ENCODE results near the gene C19orf85.

C19orf85 gene

GRCh38 chr19:55481794-55482155 is 17.2 kb upstream of the C19orf85 start:
- TF ChIP-seq YY1 (IDR thresholded peaks at IDR 0.05; ENCODE audit: low read depth) (no peak), NFIC (IDR thresholded peaks at IDR 0.05) (no peak), REST (IDR thresholded peaks at IDR 0.05; ENCODE audit: low read depth) (no peak), TEAD4 (IDR thresholded peaks at IDR 0.05) (no peak), TCF12 (IDR thresholded peaks at IDR 0.05; ENCODE audit: low read depth) (no peak), EP300 (IDR thresholded peaks at IDR 0.05; ENCODE audit: borderline replicate concordance) (no peak), CEBPB (IDR thresholded peaks at IDR 0.05) (no peak), RAD21 (IDR thresholded peaks at IDR 0.05; ENCODE audit: low read depth) (no peak), EGR1 (IDR thresholded peaks at IDR 0.05) (no peak), USF1 (IDR thresholded peaks at IDR 0.05) (no peak), ZBTB7A (IDR thresholded peaks at IDR 0.05; ENCODE audit: low read depth) (no peak), TAF1 (IDR thresholded peaks at IDR 0.05; ENCODE audit: low read depth) (no peak), MAX (IDR thresholded peaks at IDR 0.05) (no peak), CREB1 (IDR thresholded peaks at IDR 0.05; ENCODE audit: low read depth) (no peak), FOXM1 (IDR thresholded peaks at IDR 0.05; ENCODE audit: borderline replicate concordance, low read depth) (no peak)

GRCh38 chr19:55481148-55481793 is 16.7 kb upstream of the C19orf85 start:
- TF ChIP-seq FOXM1 (IDR thresholded peaks at IDR 0.05; ENCODE audit: borderline replicate concordance, low read depth), result no peak
- no peak for TF ChIP-seq EP300 (IDR thresholded peaks at IDR 0.05; ENCODE audit: borderline replicate concordance)
- TF ChIP-seq TAF1 (IDR thresholded peaks at IDR 0.05; ENCODE audit: low read depth), result no peak

- TF ChIP-seq ZBTB7A (IDR thresholded peaks at IDR 0.05; ENCODE audit: low read depth) (no peak), TEAD4 (IDR thresholded peaks at IDR 0.05) (no peak), USF1 (IDR thresholded peaks at IDR 0.05) (no peak), FOXM1 (IDR thresholded peaks at IDR 0.05; ENCODE audit: borderline replicate concordance, low read depth) (no peak), EGR1 (IDR thresholded peaks at IDR 0.05) (no peak), MAX (IDR thresholded peaks at IDR 0.05) (no peak), REST (IDR thresholded peaks at IDR 0.05; ENCODE audit: low read depth) (no peak), YY1 (IDR thresholded peaks at IDR 0.05; ENCODE audit: low read depth) (no peak), TAF1 (IDR thresholded peaks at IDR 0.05; ENCODE audit: low read depth) (no peak), CEBPB (IDR thresholded peaks at IDR 0.05) (no peak), EP300 (IDR thresholded peaks at IDR 0.05; ENCODE audit: borderline replicate concordance) (no peak), RAD21 (IDR thresholded peaks at IDR 0.05; ENCODE audit: low read depth) (no peak), CREB1 (IDR thresholded peaks at IDR 0.05; ENCODE audit: low read depth) (no peak), TCF12 (IDR thresholded peaks at IDR 0.05; ENCODE audit: low read depth) (no peak), NFIC (IDR thresholded peaks at IDR 0.05) (no peak)
Measured at GRCh38 chr19:55479451-55480230, 15.1 kb upstream of the C19orf85 start.

- TF ChIP-seq USF1 (IDR thresholded peaks at IDR 0.05) (no peak), TAF1 (IDR thresholded peaks at IDR 0.05; ENCODE audit: low read depth) (no peak), CREB1 (IDR thresholded peaks at IDR 0.05; ENCODE audit: low read depth) (no peak), EGR1 (IDR thresholded peaks at IDR 0.05) (no peak), YY1 (IDR thresholded peaks at IDR 0.05; ENCODE audit: low read depth) (no peak), RAD21 (IDR thresholded peaks at IDR 0.05; ENCODE audit: low read depth) (no peak), MAX (IDR thresholded peaks at IDR 0.05) (no peak), TCF12 (IDR thresholded peaks at IDR 0.05; ENCODE audit: low read depth) (no peak), FOXM1 (IDR thresholded peaks at IDR 0.05; ENCODE audit: borderline replicate concordance, low read depth) (no peak), CEBPB (IDR thresholded peaks at IDR 0.05) (no peak), NFIC (IDR thresholded peaks at IDR 0.05) (no peak), REST (IDR thresholded peaks at IDR 0.05; ENCODE audit: low read depth) (no peak), ZBTB7A (IDR thresholded peaks at IDR 0.05; ENCODE audit: low read depth) (no peak), EP300 (IDR thresholded peaks at IDR 0.05; ENCODE audit: borderline replicate concordance) (no peak), TEAD4 (IDR thresholded peaks at IDR 0.05) (no peak)
Measured at GRCh38 chr19:55479045-55479444, 14.5 kb upstream of the C19orf85 start.
